Smooth muscle cell of the pulmonary artery (primary cell): ENCODE data around the gene MAP2K5. TPM values are rescaled to one million over a fixed set of nuclear protein-coding genes. Genes with fewer than 3 reads are reported as not detected.

Experiments used
- total RNA-seq: library from RNA; depleted of rRNA; stranded (reverse); fragments of >200 nt; gene quantifications from 2 replicates; pipeline ENCODE4 v1.2.3, GENCODE V29; 2014

Gene MAP2K5
- 11.2 and 11.4 TPM in 2 replicates for total RNA-seq

DNA sequence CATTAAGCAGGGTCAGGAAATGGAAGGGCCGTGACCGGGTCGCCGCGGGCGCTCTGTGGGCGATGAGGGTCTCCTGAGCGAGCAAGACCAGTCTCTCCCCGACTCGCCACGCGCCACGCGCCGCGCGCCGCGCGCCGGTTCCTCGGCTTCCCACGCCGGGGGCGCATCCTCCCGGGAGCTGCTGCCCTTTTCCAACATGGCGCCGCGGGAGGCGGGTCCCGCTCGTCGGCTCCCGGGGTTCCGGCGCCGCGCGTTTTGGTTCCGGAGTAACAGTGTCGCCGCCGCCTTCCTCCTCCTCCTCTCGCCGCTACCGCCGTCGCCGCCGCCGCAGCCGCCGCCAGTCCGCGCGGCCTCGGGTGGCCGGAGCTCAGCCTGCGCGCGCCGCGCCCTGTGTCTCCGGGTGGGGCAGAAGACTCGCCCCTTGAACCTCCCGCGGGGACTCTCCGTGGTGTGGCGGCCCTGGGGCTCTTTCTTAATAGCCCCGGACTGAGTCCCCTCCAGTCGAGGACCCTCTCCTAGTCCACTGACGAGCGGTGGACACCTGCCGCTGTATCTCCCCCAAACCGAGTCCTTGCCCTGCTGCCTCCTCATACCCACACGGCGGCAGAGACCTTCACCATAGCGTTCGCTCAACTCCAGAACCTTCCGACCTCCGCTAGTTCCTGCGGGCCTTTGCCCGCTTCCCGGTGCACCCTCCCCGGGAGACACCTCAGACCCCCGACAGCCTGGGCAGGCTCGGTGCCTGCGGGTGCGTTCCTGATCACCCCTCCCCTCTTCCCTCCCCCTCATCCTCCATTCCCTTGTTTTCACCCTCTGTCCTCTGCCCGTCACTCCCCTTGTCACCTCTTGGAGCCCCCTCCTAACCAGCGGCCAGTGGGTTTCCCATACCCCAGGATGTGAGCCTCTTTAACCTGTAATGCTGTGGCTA lies at the start of gene MAP2K5:
Gene MAP2K5, plus strand, starts transcription at position 284 of the 928 bp plus-strand sequence. Its CDS starts 633 bp downstream, at position 917.

DNA sequence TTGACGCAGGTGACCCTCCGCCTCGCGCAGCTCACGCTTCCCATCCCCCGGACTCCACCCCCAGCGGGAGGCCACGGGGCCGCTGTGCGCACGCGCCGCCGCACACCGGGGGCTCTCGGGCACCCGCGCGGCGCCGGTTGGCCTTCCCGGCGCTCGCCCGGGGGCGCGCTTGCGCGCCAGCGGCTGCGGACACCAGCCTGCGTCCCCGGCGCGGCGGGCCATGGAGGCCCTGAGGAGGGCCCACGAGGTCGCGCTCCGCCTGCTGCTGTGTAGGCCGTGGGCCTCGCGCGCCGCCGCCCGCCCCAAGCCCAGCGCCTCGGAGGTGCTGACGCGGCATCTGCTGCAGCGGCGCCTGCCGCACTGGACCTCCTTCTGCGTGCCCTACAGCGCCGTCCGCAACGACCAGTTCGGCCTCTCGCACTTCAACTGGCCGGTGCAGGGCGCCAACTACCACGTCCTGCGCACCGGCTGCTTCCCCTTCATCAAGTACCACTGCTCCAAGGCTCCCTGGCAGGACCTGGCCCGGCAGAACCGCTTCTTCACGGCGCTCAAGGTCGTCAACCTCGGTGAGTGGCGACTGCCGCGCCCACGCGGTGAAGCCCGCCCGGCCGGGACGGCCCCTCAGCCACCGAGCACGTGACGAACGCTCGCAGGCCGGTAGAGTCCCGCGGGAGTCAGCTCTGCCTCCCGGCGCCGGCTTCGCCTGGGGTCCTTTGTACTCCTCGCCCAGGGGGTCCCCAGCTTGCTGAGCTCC lies 21.3 kb upstream of the MAP2K5 start, which contains the start of gene C15orf61:
Gene C15orf61, plus strand, starts transcription at position 103 of the 754 bp plus-strand sequence. Its CDS starts 118 bp downstream, at position 221.

DNA sequence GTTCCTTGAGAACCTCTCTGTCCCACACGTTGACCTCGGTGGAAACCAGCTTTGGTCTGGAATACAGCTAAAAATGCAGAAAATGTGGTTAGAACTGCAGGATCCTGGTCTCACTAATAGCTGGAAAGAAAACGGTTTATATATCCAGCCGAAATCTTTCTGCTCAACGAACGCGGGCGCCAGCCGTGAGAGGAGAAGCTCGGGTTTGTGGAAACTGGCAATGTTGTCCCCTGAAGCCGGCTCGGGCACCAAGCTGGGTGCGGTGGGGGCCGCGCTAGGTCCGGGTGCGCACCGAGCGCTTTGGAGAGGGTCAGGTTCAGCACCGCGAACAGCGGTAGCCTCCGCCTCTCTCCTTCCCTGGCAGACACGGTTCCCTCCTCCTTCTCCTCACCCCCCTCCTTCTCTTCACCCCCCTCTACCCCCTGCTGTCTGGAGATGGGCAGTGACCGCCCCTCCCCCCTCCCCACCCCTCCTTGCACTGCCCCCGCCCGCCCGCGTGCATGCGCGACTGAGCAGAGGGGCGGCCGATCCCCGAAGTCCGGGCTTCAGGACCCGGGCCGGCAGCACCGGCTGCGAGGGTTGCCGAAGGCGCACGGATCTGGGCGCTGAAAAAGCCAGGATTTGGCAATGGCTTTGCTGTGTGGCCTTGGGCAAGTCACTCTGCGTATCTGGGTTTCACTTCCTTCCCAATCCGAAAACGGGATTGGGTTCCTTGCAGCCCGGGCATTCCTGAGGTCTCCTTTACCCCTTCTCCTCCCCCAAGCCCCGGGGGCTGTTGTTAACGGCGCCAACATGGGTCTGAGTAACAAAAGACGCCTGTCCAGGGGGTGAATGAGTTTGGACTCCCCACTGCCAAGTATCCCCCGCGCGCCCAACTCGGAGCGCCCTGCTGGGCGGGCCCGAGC lies 282.7 kb downstream of the MAP2K5 start, which contains the start of gene SKOR1:
Gene SKOR1, plus strand, starts transcription at position 534 of the 905 bp plus-strand sequence. Its CDS starts 94 bp downstream, at position 628.

DNA sequence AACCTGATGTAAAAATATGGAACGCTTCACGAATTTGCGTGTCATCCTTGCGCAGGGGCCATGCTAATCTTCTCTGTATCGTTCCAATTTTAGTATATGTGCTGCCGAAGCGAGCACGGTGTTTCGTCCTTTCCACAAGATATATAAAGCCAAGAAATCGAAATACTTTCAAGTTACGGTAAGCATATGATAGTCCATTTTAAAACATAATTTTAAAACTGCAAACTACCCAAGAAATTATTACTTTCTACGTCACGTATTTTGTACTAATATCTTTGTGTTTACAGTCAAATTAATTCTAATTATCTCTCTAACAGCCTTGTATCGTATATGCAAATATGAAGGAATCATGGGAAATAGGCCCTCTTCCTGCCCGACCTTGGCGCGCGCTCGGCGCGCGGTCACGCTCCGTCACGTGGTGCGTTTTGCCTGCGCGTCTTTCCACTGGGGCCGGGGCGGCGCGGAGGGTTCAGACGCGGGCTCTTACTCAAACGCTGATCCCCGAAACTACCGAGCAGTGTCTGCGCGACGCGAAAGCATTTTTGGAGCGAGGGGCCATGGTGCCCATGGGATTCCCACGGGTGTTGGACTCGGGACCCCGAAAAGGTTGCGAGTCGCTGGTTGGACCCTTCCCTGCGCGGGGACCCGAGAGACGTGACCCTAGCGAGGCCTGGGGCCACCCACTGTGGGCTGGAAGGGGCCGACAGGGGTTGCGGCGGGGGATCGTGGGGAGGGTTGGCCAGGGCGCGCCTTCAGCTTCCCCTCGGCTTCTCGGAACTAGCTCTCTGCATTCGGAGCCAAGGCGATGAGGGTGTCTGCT lies 297.6 kb downstream of the MAP2K5 start, which contains the start of gene RNU6-1:
Gene RNU6-1, minus strand, starts transcription at position 117 of the 820 bp plus-strand sequence.

Other genes starting within 250 kb of the MAP2K5 start
- 2.5 TPM in 2 replicates for gene C15orf61, start 21.6 kb upstream of the MAP2K5 start, total RNA-seq